OCI-LY3 (cell line): ENCODE data around the gene TGM1.
A peak's percentile ranks its signal among the peaks of the same experiment; 100 is the strongest.

Source experiments
- H2AFZ ChIP-seq: fragments of 200-600, 300-600 bp; shearing (Covaris generic); 2 replicates; pipeline ENCODE4 v1.6.0; 2014; ENCODE audit warnings: antibody characterized with exemption, low read depth, low read length
- H3K27ac ChIP-seq: fragments of 200-600, 300-600 bp; sonication (generic); 2 replicates; pipeline ENCODE4 v1.5.1; 2014; ENCODE audit warnings: mild to moderate bottlenecking, low read length, moderate library complexity, mixed read lengths
- H3K27me3 ChIP-seq: fragments of 200-600, 300-600 bp; sonication (generic); 2 replicates; pipeline ENCODE4 v1.6.1; 2014; ENCODE audit warnings: low read depth, low read length, mixed read lengths
- H3K36me3 ChIP-seq: fragments of 200-600, 300-600 bp; sonication (generic); replicated peaks from 2 replicates; pipeline ENCODE3; 2014; ENCODE audit warnings: low read depth, low read length, mixed read lengths
- H3K4me1 ChIP-seq: fragments of 300-600, 200-600 bp; sonication (generic); 2 replicates; pipeline ENCODE4 v1.6.1; 2014; ENCODE audit warnings: low read length, mixed read lengths
- H3K4me2 ChIP-seq: fragments of 200-600, 300-600 bp; sonication (generic); 2 replicates; pipeline ENCODE4 v1.6.1; 2014; ENCODE audit warnings: low read length, mixed read lengths
- H3K4me3 ChIP-seq: fragments of 300-600, 200-600 bp; sonication (generic); 2 replicates; pipeline ENCODE4 v1.5.1; 2014; ENCODE audit warnings: antibody characterized with exemption, mild to moderate bottlenecking, low read length, moderate library complexity
- H3K79me2 ChIP-seq: fragments of 300-600, 200-600 bp; shearing (Covaris generic); 2 replicates; pipeline ENCODE4 v1.6.1; 2014; ENCODE audit warnings: mild to moderate bottlenecking, low read length, mixed read lengths
- H3K9ac ChIP-seq: fragments of 300-600, 200-600 bp; shearing (Covaris generic); 2 replicates; pipeline ENCODE4 v1.6.0; 2014; ENCODE audit warnings: mild to moderate bottlenecking, low read length, moderate library complexity
- H3K9me3 ChIP-seq: fragments of 200-600, 300-600 bp; shearing (Covaris generic); 2 replicates; pipeline ENCODE4 v1.6.1; 2014; ENCODE audit warnings: low read length, mixed read lengths; ENCODE audit not compliant: insufficient read depth
- H4K20me1 ChIP-seq: fragments of 200-600, 300-600 bp; sonication (generic); 2 replicates; pipeline ENCODE4 v1.6.1; 2016; ENCODE audit warnings: low read length, mixed read lengths; ENCODE audit not compliant: insufficient read depth
- EZH2phosphoT487 ChIP-seq: fragments of 200-600 bp; shearing (Covaris generic); IDR thresholded peaks from 2 replicates; pipeline ENCODE4 v1.6.1; 2018; ENCODE audit warnings: antibody characterized with exemption, mixed run types, low read depth
- TF ChIP-seq, protein P1 (sequence below): fragments of 200-600, 300-600 bp; sonication (generic); IDR thresholded peaks from 2 replicates; pipeline ENCODE4 v1.5.1; 2014; ENCODE audit warnings: antibody characterized with exemption, low read length, low read depth

TGM1 gene

DNA sequence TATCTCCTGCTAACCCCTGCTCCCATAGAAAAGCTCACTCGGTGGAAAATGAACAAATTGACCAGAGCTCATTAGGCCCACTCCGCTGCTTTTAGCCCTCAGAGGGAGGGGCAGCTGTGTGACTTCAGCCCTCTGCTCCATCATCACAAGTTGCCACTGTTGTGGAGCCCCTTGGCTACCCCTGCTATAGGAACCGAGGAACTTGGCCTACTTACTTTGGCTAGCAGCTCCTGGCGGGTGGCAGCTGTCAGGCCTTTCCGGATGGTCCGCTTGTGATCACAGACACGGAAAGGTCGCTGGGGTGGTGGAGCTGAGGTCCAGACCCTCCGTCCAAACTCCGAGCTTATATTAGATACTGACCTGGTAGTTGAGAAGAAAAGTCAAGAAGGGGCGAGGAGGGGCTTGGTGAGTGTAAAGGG is 44.2 kb upstream of the TGM1 start:
- H3K9ac ChIP-seq = no peak overlapping the region
- H2AFZ ChIP-seq = no peak overlapping the region
- H3K79me2 ChIP-seq = no peaks in the 10 kb centered on the region
- no peak overlapping the region for H3K4me2 ChIP-seq
- peaks cover 4% of the 10 kb centered on the region for H3K4me1 ChIP-seq
- H3K9me3 ChIP-seq = no peaks in the 10 kb centered on the region
- no peak overlapping the region for H3K27ac ChIP-seq
- H3K4me3 ChIP-seq = no peak overlapping the region
- TF ChIP-seq, protein P1, sequence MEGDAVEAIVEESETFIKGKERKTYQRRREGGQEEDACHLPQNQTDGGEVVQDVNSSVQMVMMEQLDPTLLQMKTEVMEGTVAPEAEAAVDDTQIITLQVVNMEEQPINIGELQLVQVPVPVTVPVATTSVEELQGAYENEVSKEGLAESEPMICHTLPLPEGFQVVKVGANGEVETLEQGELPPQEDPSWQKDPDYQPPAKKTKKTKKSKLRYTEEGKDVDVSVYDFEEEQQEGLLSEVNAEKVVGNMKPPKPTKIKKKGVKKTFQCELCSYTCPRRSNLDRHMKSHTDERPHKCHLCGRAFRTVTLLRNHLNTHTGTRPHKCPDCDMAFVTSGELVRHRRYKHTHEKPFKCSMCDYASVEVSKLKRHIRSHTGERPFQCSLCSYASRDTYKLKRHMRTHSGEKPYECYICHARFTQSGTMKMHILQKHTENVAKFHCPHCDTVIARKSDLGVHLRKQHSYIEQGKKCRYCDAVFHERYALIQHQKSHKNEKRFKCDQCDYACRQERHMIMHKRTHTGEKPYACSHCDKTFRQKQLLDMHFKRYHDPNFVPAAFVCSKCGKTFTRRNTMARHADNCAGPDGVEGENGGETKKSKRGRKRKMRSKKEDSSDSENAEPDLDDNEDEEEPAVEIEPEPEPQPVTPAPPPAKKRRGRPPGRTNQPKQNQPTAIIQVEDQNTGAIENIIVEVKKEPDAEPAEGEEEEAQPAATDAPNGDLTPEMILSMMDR = no peak
- TF ChIP-seq EZH2phosphoT487 = no peak
- no peaks in the 10 kb centered on the region for H3K27me3 ChIP-seq
- H3K36me3 ChIP-seq = peaks cover 44% of the 10 kb centered on the region
- no peaks in the 10 kb centered on the region for H4K20me1 ChIP-seq

DNA sequence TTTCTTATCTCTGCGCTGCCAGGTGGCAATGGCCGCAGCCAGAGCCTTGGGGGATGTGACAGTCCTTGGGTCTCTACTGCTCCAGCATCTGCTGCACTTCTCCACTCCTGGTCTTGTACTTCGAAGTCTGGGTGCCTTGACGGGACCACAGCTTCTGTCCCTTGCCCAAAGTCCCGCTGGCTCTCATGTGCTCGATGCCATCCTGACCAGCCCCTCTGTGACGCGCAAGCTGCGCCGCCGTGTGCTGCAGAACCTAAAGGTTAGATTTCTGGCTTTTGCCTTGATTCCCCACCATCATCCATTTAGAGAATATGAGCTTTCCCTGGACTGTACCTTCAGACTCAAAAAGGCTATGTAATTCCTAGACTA is 41.0 kb upstream of the TGM1 start:
- H3K27me3 ChIP-seq = no peaks in the 10 kb centered on the region
- H2AFZ ChIP-seq = no peak overlapping the region
- peaks cover 53% of the 10 kb centered on the region for H3K36me3 ChIP-seq
- H3K4me3 ChIP-seq = no peak overlapping the region
- no peaks in the 10 kb centered on the region for H4K20me1 ChIP-seq
- H3K9me3 ChIP-seq = no peaks in the 10 kb centered on the region
- H3K9ac ChIP-seq = no peak overlapping the region
- no peak overlapping the region for H3K4me2 ChIP-seq
- no peak for TF ChIP-seq EZH2phosphoT487
- TF ChIP-seq, protein P1 = no peak
- H3K4me1 ChIP-seq = peaks cover 17% of the 10 kb centered on the region
- H3K27ac ChIP-seq = no peak overlapping the region
- H3K79me2 ChIP-seq = peaks cover 20% of the 10 kb centered on the region

- Histone ChIP-seq H3K4me1 (peaks cover 27% of the 10 kb centered on the region), H3K27ac (no peak overlapping the region), H3K27me3 (no peaks in the 10 kb centered on the region), H3K79me2 (peaks cover 20% of the 10 kb centered on the region), H3K9me3 (no peaks in the 10 kb centered on the region), H3K4me2 (peak overlapping the region; percentile 90), H3K36me3 (peaks cover 39% of the 10 kb centered on the region), H3K9ac (peak overlapping the region; percentile 74), H3K4me3 (peak overlapping the region; percentile 98), H2AFZ (no peak overlapping the region), H4K20me1 (no peaks in the 10 kb centered on the region)
- TF ChIP-seq, protein P1 = no peak
- no peak for TF ChIP-seq EZH2phosphoT487
These were observed 37.5 kb upstream of the TGM1 start for GRCh38 chr14:24300326-24300980.

DNA sequence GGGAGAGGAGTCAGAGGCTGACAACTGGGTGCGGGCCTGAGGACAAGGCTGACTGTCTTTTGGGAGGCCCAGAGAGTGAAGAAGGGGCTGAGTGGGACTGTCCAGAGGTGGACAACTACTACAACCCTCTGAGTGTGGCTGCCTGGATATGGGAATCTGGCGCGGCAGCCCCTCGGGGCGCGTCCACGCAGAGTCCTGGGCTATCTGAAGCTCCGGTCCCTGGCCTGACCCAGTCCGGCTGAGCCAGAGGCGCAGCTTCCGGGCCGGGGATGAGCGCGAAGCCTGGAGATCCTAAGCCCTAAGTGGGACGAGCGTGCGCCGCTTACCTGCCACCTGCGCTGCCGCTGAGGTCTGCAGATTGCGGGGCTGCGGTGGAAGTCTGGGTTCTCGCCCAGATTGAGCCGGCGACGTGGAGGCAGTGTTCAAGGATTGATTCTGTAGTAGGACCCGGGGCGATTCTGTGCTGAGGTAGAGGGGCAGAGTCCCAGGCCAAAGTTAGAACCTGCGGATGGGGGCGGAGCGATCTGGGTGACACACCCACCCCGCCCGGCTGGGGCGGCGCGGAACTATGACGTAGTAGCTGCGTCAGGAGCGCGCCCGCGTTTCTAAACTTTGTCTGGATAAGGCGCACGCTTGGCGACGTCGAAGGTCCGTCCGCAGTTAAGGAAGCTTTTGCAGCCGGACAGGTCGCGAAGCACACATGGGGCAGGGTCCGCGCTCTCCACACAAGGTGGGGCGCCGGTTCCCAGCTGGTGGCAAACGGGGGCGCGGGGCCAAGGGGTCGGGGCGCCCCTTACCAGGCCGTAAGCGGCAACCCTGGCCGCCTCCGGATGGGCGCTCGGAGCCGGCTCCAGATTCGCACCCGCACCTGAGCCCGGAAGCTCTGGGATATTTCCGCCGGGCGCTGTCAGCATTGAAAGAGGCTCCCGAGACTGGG is 36.5 kb upstream of the TGM1 start, which contains the start of the genes DHRS1 and NOP9:
TSS of gene DHRS1 (minus strand) at position 526 of the 937 bp plus-strand sequence. CDS start 674 bp downstream, outside the sequence.
TSS of gene NOP9 (plus strand) at position 596 of the 937 bp plus-strand sequence. CDS start at position 701, 105 bp downstream.
- TF ChIP-seq, protein P1 = no peak
- TF ChIP-seq EZH2phosphoT487 = no peak
- Histone ChIP-seq H3K79me2 (peaks cover 20% of the 10 kb centered on the region), H4K20me1 (no peaks in the 10 kb centered on the region), H3K4me1 (peaks cover 27% of the 10 kb centered on the region), H3K4me3 (peak within 1 kb of the TSS; percentile 98), H3K27ac (no peak within 1 kb of the TSS), H2AFZ (peak within 1 kb of the TSS; percentile 94; the same call in 1 of the 2 replicates), H3K9ac (peak within 1 kb of the TSS; percentile 74), H3K36me3 (peaks cover 31% of the 10 kb centered on the region), H3K4me2 (peak within 1 kb of the TSS; percentile 97), H3K9me3 (no peaks in the 10 kb centered on the region), H3K27me3 (no peaks in the 10 kb centered on the region)
